Heart left ventricle (tissue), 13 donors: ENCODE measurements around the gene CYP21A2.

ENCODE experiments used
- POLR2A ChIP-seq, 2 donors: fragments of 450-650 bp; IDR thresholded peaks; one replicate each; pipeline ENCODE4 v1.6.1; 2017; ENCODE audit warnings: antibody characterized with exemption in 2 of 2, mild to moderate bottlenecking in 2 of 2, moderate library complexity in 2 of 2
- TF ChIP-seq, protein P1 (sequence below), 12 donors: fragments of 200-600 bp; sonication (generic) in 4 of 12; IDR thresholded peaks; one replicate each; pipeline versions ENCODE4 v1.5.0 to v1.8.0; 2018 to 2022; ENCODE audit warnings: antibody characterized with exemption in 12 of 12, mild to moderate bottlenecking in 5 of 12
- donor health status: ischemic (EF 13 %, LVEDD 7.1; RV severe dilation, severe dysfunction).
- donor health status: DM: no; HTN: yes; CAD: no.
- donor health status: DM: no; HTN: no; CAD: no.
- donor health status: ischemic (EF 25% LVEDD 6.9; RV normal size, moderate dysfunction).
- donor health status: ischemic (EF 25% LVEDD 5.7; RV mildly dilated, moderate dysfunction).
- donor health status: ischemic (EF 35%, LVEDD 5.7; RV mildly dilated, moderate dysfunction).
- donor health status: nonischemic (EF 11% LVEDD 7.7; RV severe dilation, severe dysfunction).
- donor health status: DM: yes; HTN: yes; CAD: no.
- donor health status: PGD.
- donor health status: ischemic (EF 29% LVEDD 5.4; RV normal size, mild dysfunction).
- donor health status: nonischemic (EF 23%, LVEDD 6.1; RV moderate dilation, normal function).

DNA sequence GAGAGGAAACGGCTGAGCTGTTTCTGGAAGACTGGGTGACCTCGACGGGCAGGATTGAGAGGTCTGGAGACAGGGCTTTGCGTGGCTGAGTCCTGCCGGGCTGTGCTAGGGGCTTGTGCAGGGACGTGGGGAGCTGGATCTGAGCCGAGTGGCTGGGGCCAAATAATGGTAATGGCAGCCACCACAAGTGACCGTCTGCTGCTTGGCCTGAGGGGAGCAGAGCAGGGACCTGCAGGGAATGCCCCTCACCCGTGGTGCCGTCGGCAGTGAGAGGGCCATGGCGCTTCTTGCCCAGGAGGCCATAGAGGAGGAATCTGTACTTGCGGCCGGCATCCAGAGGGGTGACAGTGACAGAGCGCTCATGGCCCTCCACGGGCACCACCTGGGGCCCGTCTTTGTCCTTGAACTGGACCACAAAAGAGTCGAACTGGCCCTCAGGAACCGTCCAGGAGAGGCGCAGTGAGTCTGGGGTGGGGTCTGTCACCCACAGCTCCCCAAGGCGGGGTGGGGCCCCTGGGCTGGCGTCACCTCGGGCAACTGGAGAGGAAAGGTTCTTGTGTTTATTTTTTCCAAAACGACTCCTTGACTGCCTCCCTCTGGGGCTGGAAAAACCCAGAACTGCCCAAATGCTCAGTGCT, 31.8 kb downstream of the CYP21A2 start:
- TF ChIP-seq, protein P1, sequence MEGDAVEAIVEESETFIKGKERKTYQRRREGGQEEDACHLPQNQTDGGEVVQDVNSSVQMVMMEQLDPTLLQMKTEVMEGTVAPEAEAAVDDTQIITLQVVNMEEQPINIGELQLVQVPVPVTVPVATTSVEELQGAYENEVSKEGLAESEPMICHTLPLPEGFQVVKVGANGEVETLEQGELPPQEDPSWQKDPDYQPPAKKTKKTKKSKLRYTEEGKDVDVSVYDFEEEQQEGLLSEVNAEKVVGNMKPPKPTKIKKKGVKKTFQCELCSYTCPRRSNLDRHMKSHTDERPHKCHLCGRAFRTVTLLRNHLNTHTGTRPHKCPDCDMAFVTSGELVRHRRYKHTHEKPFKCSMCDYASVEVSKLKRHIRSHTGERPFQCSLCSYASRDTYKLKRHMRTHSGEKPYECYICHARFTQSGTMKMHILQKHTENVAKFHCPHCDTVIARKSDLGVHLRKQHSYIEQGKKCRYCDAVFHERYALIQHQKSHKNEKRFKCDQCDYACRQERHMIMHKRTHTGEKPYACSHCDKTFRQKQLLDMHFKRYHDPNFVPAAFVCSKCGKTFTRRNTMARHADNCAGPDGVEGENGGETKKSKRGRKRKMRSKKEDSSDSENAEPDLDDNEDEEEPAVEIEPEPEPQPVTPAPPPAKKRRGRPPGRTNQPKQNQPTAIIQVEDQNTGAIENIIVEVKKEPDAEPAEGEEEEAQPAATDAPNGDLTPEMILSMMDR (IDR thresholded peaks at IDR 0.05) = no peak
- no peak for TF ChIP-seq POLR2A (IDR thresholded peaks at IDR 0.05)
